ENCODE data around the gene FARSA. TPM values are rescaled to one million over a fixed set of nuclear protein-coding genes. Genes with fewer than 3 reads are reported as not detected.

Gene FARSA
- total and polyA plus RNA-seq, 5 donors from 2014 or later, result 28.9 to 74.0 (median 61.3) TPM

- H3K36me3 Mint-ChIP-seq, result no peaks in the 10 kb centered on the region
- no peaks in the 10 kb centered on the region for H3K27me3 ChIP-seq (ENCODE audit: control insufficient read depth, insufficient read depth, low read length)
- no peaks in the 10 kb centered on the region for H3K27me3 Mint-ChIP-seq
- H3K4me1 ChIP-seq (ENCODE audit: control insufficient read depth, insufficient read depth, low read length, poor library complexity, severe bottlenecking), result peaks cover 30% of the 10 kb centered on the region
- peak; percentile 60 to 73 for ATAC-seq (ENCODE audit: low read depth in 2 of 2)
- H3K27ac Mint-ChIP-seq, result peak overlapping the region in 2 of 3 donors; percentile 81 to 85
- H3K4me1 Mint-ChIP-seq, result peaks cover 0 to 33% (median 11%) of the 10 kb centered on the region in 4 donors
- H3K9me3 Mint-ChIP-seq, result peaks cover 0 to 3% (median 0%) of the 10 kb centered on the region in 7 donors
- no peaks in the 10 kb centered on the region for H3K36me3 ChIP-seq (ENCODE audit: control insufficient read depth, insufficient read depth, low read length)
- peak; percentile 76 to 96 (median 88) for DNase-seq
- H3K27ac ChIP-seq (ENCODE audit: insufficient read depth, low read length, poor library complexity, severe bottlenecking), result peak overlapping the region; percentile 33
- H3K4me3 ChIP-seq (ENCODE audit: low read depth, low read length), result peak overlapping the region; percentile 13
- H3K9me3 ChIP-seq (ENCODE audit: control insufficient read depth in 2 of 2, low read length in 2 of 2), result peaks cover 0 to 6% of the 10 kb centered on the region in 2 experiments
- H3K4me3 Mint-ChIP-seq, result peak overlapping the region; percentile 87 to 96 (median 94)
These were observed 48.4 kb downstream of the FARSA start for GRCh38 chr19:12884926-12885748.

GRCh38 chr19:12884627-12884925 is 48.9 kb downstream of the FARSA start:
- DNase-seq, result no peak
- Mint-ChIP-seq H3K9me3 (peaks cover 0 to 3% (median 0%) of the 10 kb centered on the region in 7 donors), H3K27me3 (no peaks in the 10 kb centered on the region), H3K4me3 (peak overlapping the region in 3 of 4 donors; percentile 87 to 96 (median 91)), H3K36me3 (no peaks in the 10 kb centered on the region), H3K27ac (peak overlapping the region in 1 of 3 donors; percentile 85), H3K4me1 (peaks cover 0 to 36% (median 13%) of the 10 kb centered on the region in 4 donors)
- Histone ChIP-seq H3K27me3 (ENCODE audit: control insufficient read depth, insufficient read depth, low read length) (no peaks in the 10 kb centered on the region), H3K4me1 (ENCODE audit: control insufficient read depth, insufficient read depth, low read length, poor library complexity, severe bottlenecking) (peaks cover 34% of the 10 kb centered on the region), H3K9me3 (ENCODE audit: control insufficient read depth in 2 of 2, low read length in 2 of 2) (peaks cover 0 to 6% of the 10 kb centered on the region in 2 experiments), H3K4me3 (ENCODE audit: low read depth, low read length) (no peak overlapping the region), H3K27ac (ENCODE audit: insufficient read depth, low read length, poor library complexity, severe bottlenecking) (no peak overlapping the region), H3K36me3 (ENCODE audit: control insufficient read depth, insufficient read depth, low read length) (no peaks in the 10 kb centered on the region)
- ATAC-seq (ENCODE audit: low read depth in 2 of 2), result no peak

- no peak overlapping the region for H3K27ac ChIP-seq (ENCODE audit: insufficient read depth, low read length, poor library complexity, severe bottlenecking)
- peaks cover 0 to 3% (median 0%) of the 10 kb centered on the region in 7 donors for H3K9me3 Mint-ChIP-seq
- peak overlapping the region in 3 of 4 donors; percentile 41 to 94 (median 66) for H3K4me3 Mint-ChIP-seq
- H3K36me3 ChIP-seq (ENCODE audit: control insufficient read depth, insufficient read depth, low read length), result no peaks in the 10 kb centered on the region
- H3K27me3 Mint-ChIP-seq, result no peaks in the 10 kb centered on the region
- DNase-seq, result no peak
- H3K36me3 Mint-ChIP-seq, result no peaks in the 10 kb centered on the region
- peaks cover 34% of the 10 kb centered on the region for H3K4me1 ChIP-seq (ENCODE audit: control insufficient read depth, insufficient read depth, low read length, poor library complexity, severe bottlenecking)
- ATAC-seq (ENCODE audit: low read depth in 2 of 2), result no peak
- H3K4me1 Mint-ChIP-seq, result peaks cover 0 to 39% (median 12%) of the 10 kb centered on the region in 4 donors
- no peak overlapping the region for H3K4me3 ChIP-seq (ENCODE audit: low read depth, low read length)
- H3K9me3 ChIP-seq (ENCODE audit: control insufficient read depth in 2 of 2, low read length in 2 of 2), result peaks cover 0 to 6% of the 10 kb centered on the region in 2 experiments
- H3K27ac Mint-ChIP-seq, result peak overlapping the region in 1 of 3 donors; percentile 31
- H3K27me3 ChIP-seq (ENCODE audit: control insufficient read depth, insufficient read depth, low read length), result no peaks in the 10 kb centered on the region
These were observed 49.3 kb downstream of the FARSA start for GRCh38 chr19:12884202-12884601.

- no peak for ATAC-seq (ENCODE audit: low read depth in 2 of 2)
- peak overlapping the region in 1 of 3 donors; percentile 11 for H3K27ac Mint-ChIP-seq
- peak overlapping the region; percentile 81 to 94 (median 90) for H3K4me3 Mint-ChIP-seq
- peaks cover 12% of the 10 kb centered on the region for H3K36me3 ChIP-seq (ENCODE audit: control insufficient read depth, insufficient read depth, low read length)
- H3K9me3 Mint-ChIP-seq, result peaks cover 0 to 3% (median 0%) of the 10 kb centered on the region in 7 donors
- peaks cover 0 to 6% of the 10 kb centered on the region in 2 experiments for H3K9me3 ChIP-seq (ENCODE audit: control insufficient read depth in 2 of 2, low read length in 2 of 2)
- H3K27me3 ChIP-seq (ENCODE audit: control insufficient read depth, insufficient read depth, low read length), result no peaks in the 10 kb centered on the region
- H3K4me3 ChIP-seq (ENCODE audit: low read depth, low read length), result no peak overlapping the region
- DNase-seq, result no peak
- peaks cover 0 to 43% (median 11%) of the 10 kb centered on the region in 4 donors for H3K4me1 Mint-ChIP-seq
- peaks cover 8% of the 10 kb centered on the region for H3K36me3 Mint-ChIP-seq
- no peaks in the 10 kb centered on the region for H3K27me3 Mint-ChIP-seq
- no peak overlapping the region for H3K27ac ChIP-seq (ENCODE audit: insufficient read depth, low read length, poor library complexity, severe bottlenecking)
- peaks cover 34% of the 10 kb centered on the region for H3K4me1 ChIP-seq (ENCODE audit: control insufficient read depth, insufficient read depth, low read length, poor library complexity, severe bottlenecking)
These were observed 50.9 kb downstream of the FARSA start for GRCh38 chr19:12882589-12882988.

GRCh38 chr19:12881172-12881808 is 52.2 kb downstream of the FARSA start, which contains the start of gene DNASE2:
DNASE2 (minus strand) TSS chr19:12881449; CDS start chr19:12881375, 74 bp downstream.
- Mint-ChIP-seq H3K27me3 (no peaks in the 10 kb centered on the region), H3K4me3 (peak within 1 kb of the TSS; percentile 89 to 96 (median 92)), H3K36me3 (peaks cover 8% of the 10 kb centered on the region), H3K4me1 (peaks cover 0 to 43% (median 11%) of the 10 kb centered on the region in 4 donors), H3K9me3 (peaks cover 0 to 3% (median 0%) of the 10 kb centered on the region in 7 donors), H3K27ac (peak within 1 kb of the TSS; percentile 81 to 92 (median 86))
- Histone ChIP-seq H3K9me3 (ENCODE audit: control insufficient read depth in 2 of 2, low read length in 2 of 2) (peaks cover 0 to 6% of the 10 kb centered on the region in 2 experiments), H3K4me1 (ENCODE audit: control insufficient read depth, insufficient read depth, low read length, poor library complexity, severe bottlenecking) (peaks cover 34% of the 10 kb centered on the region), H3K4me3 (ENCODE audit: low read depth, low read length) (peak within 1 kb of the TSS; percentile 61), H3K27ac (ENCODE audit: insufficient read depth, low read length, poor library complexity, severe bottlenecking) (peak within 1 kb of the TSS; percentile 70), H3K27me3 (ENCODE audit: control insufficient read depth, insufficient read depth, low read length) (no peaks in the 10 kb centered on the region), H3K36me3 (ENCODE audit: control insufficient read depth, insufficient read depth, low read length) (peaks cover 17% of the 10 kb centered on the region)
- ATAC-seq (ENCODE audit: low read depth in 2 of 2), result peak; percentile 76 to 82
- DNase-seq, result peak; percentile 80 to 95 (median 83)

- ATAC-seq (ENCODE audit: low read depth in 2 of 2) (no peak), DNase-seq (no peak)
- H3K4me3 ChIP-seq (ENCODE audit: low read depth, low read length), result peak overlapping the region; percentile 61
- peak overlapping the region; percentile 70 for H3K27ac ChIP-seq (ENCODE audit: insufficient read depth, low read length, poor library complexity, severe bottlenecking)
- Mint-ChIP-seq H3K27ac (peak overlapping the region; percentile 43 to 82 (median 81)), H3K4me3 (peak overlapping the region; percentile 89 to 96 (median 92)), H3K36me3 (peaks cover 8% of the 10 kb centered on the region), H3K4me1 (peaks cover 0 to 41% (median 11%) of the 10 kb centered on the region in 4 donors), H3K9me3 (peaks cover 0 to 3% (median 0%) of the 10 kb centered on the region in 7 donors), H3K27me3 (no peaks in the 10 kb centered on the region)
- no peaks in the 10 kb centered on the region for H3K27me3 ChIP-seq (ENCODE audit: control insufficient read depth, insufficient read depth, low read length)
- H3K36me3 ChIP-seq (ENCODE audit: control insufficient read depth, insufficient read depth, low read length), result peaks cover 23% of the 10 kb centered on the region
- peaks cover 29% of the 10 kb centered on the region for H3K4me1 ChIP-seq (ENCODE audit: control insufficient read depth, insufficient read depth, low read length, poor library complexity, severe bottlenecking)
- H3K9me3 ChIP-seq (ENCODE audit: control insufficient read depth in 2 of 2, low read length in 2 of 2), result peaks cover 0 to 6% of the 10 kb centered on the region in 2 experiments
These were observed 52.9 kb downstream of the FARSA start for GRCh38 chr19:12880551-12881171.

GRCh38 chr19:12875086-12875485 is 58.4 kb downstream of the FARSA start:
- Mint-ChIP-seq H3K4me3 (peak overlapping the region in 1 of 4 donors; percentile 71), H3K36me3 (peaks cover 24% of the 10 kb centered on the region), H3K27me3 (no peaks in the 10 kb centered on the region), H3K27ac (no peak overlapping the region), H3K4me1 (peaks cover 0 to 24% (median 5%) of the 10 kb centered on the region in 4 donors), H3K9me3 (peaks cover 0 to 5% (median 2%) of the 10 kb centered on the region in 7 donors)
- no peaks in the 10 kb centered on the region for H3K27me3 ChIP-seq (ENCODE audit: control insufficient read depth, insufficient read depth, low read length)
- no peak for ATAC-seq (ENCODE audit: low read depth in 2 of 2)
- H3K4me3 ChIP-seq (ENCODE audit: low read depth, low read length), result no peak overlapping the region
- no peaks in the 10 kb centered on the region for H3K9me3 ChIP-seq (ENCODE audit: control insufficient read depth in 2 of 2, low read length in 2 of 2)
- H3K36me3 ChIP-seq (ENCODE audit: control insufficient read depth, insufficient read depth, low read length), result peaks cover 23% of the 10 kb centered on the region
- no peak overlapping the region for H3K27ac ChIP-seq (ENCODE audit: insufficient read depth, low read length, poor library complexity, severe bottlenecking)
- H3K4me1 ChIP-seq (ENCODE audit: control insufficient read depth, insufficient read depth, low read length, poor library complexity, severe bottlenecking), result peaks cover 4% of the 10 kb centered on the region
- no peak for DNase-seq

All from CD4-positive, CD25-positive, alpha-beta regulatory T cell (primary cell).